HG03342 (cell line): Measurements from ENCODE around the gene NUMBL.

Source experiments
- ATAC-seq: cut with Tn5 transposase; IDR thresholded peaks from one replicate; pipeline ENCODE4 v1.9.1; 2021; ENCODE audit warnings: mild to moderate bottlenecking, moderate library complexity; ENCODE audit not compliant: unreplicated experiment

NUMBL gene

GRCh38 chr19:40716482-40717324 lies 26.3 kb upstream of the NUMBL start, which contains the start of the genes COQ8B and ITPKC:
Gene COQ8B (minus strand): TSS chr19:40716886. CDS start chr19:40714632, 2,254 bp downstream.
Gene ITPKC (plus strand): TSS chr19:40717112. CDS start chr19:40717136, 24 bp downstream.
- ATAC-seq: peak; percentile 62

DNA sequence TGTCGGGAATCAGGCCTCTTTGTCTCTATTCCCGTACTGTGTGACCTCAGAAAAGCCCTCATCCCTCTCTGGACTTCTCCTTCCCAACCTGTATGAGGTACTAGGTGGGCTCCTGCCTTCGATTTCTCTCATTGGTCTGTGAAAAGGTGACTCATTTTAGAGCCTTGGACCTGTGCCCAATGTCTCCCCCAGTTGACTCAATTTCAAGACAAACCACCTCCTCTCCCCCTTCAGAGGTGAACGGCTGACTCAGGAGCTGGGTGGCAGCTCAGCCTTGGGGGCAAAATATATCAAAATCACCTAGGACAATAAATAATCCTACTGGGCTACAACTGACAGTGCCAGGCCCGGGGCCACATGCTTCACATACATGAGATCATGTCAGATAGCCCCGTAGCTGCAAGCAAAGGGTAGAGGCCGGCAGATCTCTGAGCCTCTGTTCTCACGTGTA lies 25.6 kb upstream of the NUMBL start:
- no peak for ATAC-seq

- ATAC-seq: peak; percentile 52
These were observed 24.2 kb upstream of the NUMBL start for GRCh38 chr19:40714441-40715299.

DNA sequence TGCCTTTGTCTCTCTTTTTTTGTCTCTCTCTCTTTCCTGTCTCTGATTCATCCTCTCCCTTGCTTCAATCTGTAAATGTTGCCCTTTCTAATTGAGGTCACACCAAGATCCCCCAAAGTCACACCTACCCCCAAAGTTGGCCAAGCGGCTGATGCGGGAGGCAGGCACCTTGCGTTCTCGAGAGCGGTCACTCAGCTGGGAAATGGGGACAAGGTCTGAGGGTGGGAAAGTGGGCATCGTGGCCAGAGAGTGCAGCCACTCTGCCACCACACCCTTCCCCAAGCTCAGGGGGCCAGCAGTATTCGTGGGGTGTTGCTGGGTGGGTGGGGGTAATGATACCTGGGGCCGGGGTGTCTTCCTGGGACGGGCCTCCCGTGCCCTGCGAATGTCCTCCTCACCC lies 23.5 kb upstream of the NUMBL start:
- ATAC-seq: no peak

- no peak for ATAC-seq
These were observed 19.4 kb upstream of the NUMBL start for GRCh38 chr19:40709817-40710216.

GRCh38 chr19:40707615-40708014 lies 17.2 kb upstream of the NUMBL start:
- ATAC-seq: no peak

DNA sequence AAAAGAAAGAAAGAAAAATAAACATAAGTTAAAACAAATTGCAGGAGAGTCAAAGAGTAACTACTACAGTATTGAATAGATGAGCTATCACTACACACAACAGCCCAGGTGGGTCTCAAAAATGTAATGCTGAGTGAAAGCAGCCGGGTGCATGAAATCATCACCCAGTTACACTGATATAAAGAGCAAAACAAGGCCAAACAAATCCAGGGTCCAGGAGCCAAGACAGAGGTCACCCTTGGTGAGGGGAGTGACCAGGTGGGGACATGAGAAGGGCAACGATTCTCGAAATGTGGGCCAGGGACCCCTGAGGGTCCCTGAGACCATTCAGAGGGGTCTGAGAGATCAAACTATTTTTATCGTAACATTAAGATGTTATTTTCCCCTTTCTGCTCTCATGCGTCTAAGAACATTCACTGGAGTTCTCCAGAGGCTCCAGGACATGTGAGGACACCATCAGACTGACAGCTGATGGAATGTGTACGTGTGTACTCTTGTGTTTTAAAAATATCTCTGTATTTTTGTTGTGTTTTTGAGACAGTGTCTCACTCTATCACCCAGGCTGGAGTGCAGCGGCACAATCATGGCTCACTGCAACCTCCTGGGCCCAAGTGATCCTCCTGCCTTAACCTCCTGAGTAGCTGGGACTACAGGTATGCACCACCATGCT lies 15.6 kb upstream of the NUMBL start:
- no peak for ATAC-seq

GRCh38 chr19:40705362-40705651 lies 14.9 kb upstream of the NUMBL start:
- no peak for ATAC-seq

DNA sequence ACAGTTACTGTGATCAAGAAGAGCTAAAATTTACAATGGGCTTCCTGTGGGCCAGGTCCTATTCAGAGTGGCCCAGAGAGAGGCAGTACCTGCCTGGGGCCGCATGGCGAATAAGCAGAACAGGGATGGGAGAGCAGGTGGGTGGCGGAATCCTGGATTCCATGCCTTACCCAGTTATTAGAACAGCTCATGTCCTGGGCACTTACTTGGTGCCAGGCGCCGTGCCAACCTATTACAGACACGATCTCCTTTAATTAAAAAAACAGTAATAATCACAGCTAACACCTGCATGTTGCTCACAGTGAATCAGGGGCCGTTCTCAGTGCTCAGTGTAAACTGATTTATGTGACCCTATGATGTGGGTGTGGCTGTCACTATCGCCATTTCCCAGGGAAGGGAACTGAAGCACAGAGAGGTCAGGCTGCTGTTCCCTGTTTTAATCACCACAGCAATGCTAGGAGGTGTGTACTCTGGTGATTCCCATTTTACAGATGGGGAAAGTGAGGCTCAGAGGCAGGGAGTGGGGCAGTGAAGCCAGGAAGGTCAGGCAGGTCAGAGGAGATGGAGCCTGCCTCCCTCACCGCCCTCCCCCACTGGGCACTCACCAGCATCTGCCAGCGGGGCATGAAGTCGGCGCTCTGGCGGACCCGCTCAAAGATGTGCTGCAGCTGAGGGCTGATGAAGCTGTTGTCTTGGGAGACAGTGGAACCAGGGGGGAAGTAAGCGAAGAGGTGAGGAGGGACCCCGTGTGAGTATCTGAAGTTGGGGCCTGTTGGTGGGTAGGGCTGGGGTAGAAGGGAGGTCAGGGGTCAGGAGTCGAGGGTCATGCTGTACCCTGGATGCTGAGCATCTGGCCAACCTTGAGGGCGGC lies 14.3 kb upstream of the NUMBL start:
- no peak for ATAC-seq

DNA sequence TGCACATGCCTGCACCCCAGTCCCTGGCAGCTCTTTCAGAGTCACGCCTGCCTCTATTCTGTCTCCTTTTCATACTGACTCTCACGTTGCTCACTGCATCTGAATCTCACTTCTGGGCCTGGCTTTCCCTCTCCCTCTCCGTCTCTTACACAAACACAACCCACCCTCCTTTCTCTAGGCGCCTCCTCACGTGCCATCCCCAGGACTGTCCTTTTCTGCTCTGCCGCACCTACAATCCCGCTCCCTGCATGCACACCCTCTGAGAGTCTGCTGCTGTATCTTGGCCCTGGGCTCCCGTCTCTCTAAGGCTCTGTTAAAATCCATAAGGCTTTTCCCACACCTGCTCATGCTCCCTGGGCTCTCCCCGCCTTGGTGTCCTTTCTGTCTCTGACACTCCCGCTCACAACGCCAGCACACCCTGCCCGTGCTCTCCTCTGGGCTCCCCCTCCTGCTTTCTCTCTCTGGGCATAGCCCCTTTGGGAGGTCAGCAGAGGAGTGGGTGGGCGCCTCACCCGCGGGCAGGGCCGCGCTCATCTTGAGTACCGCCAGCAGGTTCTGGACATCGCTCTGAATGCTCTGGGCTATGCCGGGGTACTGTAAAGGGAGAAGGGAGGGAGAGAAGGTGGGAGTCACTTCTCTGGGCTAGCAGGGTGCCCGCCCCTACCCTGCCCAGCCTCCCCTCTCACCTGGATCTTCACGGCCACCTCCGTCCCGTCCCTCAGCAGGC lies 12.7 kb upstream of the NUMBL start:
- no peak for ATAC-seq

DNA sequence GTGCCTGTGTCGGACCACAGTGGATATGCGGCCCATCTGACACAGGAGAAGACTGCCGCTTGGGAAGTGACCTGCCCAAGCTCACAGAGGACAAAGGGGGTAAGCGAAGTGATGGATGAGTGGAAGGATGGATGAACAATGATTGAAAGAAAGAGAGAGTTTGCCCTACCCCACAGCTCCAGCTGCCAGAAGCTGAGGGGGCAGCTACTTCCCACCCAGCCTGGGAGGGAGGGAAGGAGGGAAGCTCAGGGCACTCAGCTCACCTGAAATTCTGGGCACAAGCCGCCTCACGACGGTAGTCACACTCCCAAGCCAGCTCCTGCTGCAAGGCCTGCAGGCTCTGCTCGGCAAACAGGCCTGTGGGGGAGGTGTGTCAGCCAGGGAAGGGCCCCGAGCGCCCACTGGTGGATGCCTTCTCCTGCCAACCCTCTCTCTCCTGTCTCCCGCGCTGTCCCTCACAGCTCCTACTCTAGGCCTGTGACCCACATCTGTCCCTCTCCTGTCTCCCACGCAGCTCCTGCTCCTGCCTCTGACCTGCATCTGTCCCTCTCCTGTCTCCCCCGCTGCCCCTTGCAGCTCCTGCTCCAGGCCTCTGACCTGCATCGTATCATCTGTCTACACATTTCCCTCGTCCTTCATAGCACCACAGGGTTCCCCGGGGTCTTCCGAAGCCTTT lies 12.0 kb upstream of the NUMBL start:
- no peak for ATAC-seq

GRCh38 chr19:40701758-40702157 lies 11.3 kb upstream of the NUMBL start:
- no peak for ATAC-seq

- ATAC-seq: no peak
These were observed 9.6 kb upstream of the NUMBL start for GRCh38 chr19:40700083-40700482.

- ATAC-seq: no peak
These were observed 6.6 kb upstream of the NUMBL start for GRCh38 chr19:40697007-40697406.

GRCh38 chr19:40695881-40696280 lies 5.4 kb upstream of the NUMBL start:
- no peak for ATAC-seq

DNA sequence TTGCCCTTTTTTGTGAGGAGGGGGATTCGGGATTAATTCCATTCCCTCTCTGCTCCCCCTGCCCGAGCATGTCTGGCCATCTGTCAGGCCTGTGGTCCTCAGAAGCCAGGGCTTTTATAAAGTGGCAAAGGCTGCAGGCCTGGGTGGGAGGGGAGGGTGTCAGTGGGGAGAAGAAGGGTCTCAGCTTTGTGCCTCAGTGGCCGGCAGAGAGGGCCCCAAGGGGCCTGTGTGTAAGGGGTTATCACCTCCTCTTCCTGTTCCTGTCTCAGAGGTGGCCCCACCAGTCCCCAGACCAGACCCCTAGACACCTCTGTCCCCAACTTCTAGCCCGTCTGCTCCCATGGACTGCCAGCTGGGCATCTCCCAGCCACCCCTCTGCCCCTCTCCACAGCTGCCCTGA lies 3.4 kb upstream of the NUMBL start:
- no peak for ATAC-seq

DNA sequence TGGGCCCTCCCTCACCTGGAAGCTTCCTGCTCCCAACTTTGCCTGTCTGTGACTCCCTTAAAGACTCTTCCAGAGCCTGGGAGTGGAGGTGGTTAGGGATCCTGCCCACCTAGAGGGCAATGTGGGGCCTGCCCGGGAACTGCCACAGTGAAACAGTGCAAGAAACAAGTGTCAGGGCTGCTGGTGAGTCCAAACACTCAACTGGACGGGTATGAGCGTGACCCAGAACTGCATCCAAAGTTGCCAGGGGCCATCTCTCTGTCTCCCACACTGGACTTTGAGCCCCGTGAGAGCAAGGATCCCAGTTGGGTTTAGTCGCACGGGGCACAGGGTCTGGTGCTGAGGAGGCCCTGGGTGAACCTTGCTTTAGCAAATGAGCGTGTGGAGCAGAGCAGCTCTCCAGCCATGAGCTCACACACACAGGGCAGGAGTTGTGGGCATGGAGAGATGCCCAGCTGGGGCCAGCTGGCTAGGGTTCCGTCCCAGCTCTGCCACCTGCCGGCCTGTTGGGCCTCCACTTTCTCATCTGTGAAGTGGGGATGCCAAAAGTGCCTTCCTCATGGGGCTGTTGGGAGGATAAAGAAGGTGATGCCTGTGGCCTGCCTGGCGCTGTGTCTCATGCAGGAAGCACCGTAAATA lies 2.8 kb upstream of the NUMBL start:
- ATAC-seq: no peak

- no peak for ATAC-seq
These were observed 1.7 kb upstream of the NUMBL start for GRCh38 chr19:40692212-40692551.
